Fibroblast of lung (primary cell): ENCODE data around the gene IL12B.

Experiments used
- CTCF ChIP-seq, 2 donors: IDR thresholded peaks in 1 of 2; conservative IDR thresholded peaks in 1 of 2; 1 replicate in 1 of 2; 2 replicates in 1 of 2; pipeline ENCODE4 v1.5.1; 2011 to 2012; ENCODE audit warnings: low read length in 2 of 2, control low read depth in 1 of 2, inconsistent platforms in 1 of 2, low read depth in 1 of 2, mild to moderate bottlenecking in 1 of 2
- EZH2 ChIP-seq: IDR thresholded peaks from 2 replicates; pipeline ENCODE4 v1.5.1; 2012; ENCODE audit warnings: low read length, control low read depth, mild to moderate bottlenecking; ENCODE audit errors: missing control alignments

GRCh38 chr5:159359408-159359807 is 29.1 kb upstream of the IL12B start:
- TF ChIP-seq CTCF (conservative IDR thresholded peaks at IDR 0.05 in 1 of 2, IDR thresholded peaks at IDR 0.05 in 1 of 2; ENCODE audit: low read depth in 1 of 2, low read length in 2 of 2) (no peak), EZH2 (no peak)
